Mesothelial cell of epicardium (in vitro differentiated cells): ENCODE data around the gene UGT1A10. TPM values are rescaled to one million over a fixed set of nuclear protein-coding genes. Genes with fewer than 3 reads are reported as not detected.

Experiments
- DNase-seq, 2 experiments: peaks; one replicate each; pipeline ENCODE4 v3.0.0; 2021; ENCODE audit warnings: low spot score in 2 of 2; ENCODE audit not compliant: unreplicated experiment in 2 of 2
- H3K27ac Mint-ChIP-seq: 2 replicates; pipeline ENCODE4 v1.8.0; 2021; ENCODE audit warnings: mixed read lengths
- H3K27me3 Mint-ChIP-seq: 2 replicates; pipeline ENCODE4 v1.8.0; 2021; ENCODE audit warnings: low read depth, mixed read lengths
- H3K36me3 Mint-ChIP-seq: 2 replicates; pipeline ENCODE4 v1.8.0; 2021; ENCODE audit warnings: mixed read lengths
- H3K4me1 Mint-ChIP-seq: 2 replicates; pipeline ENCODE4 v1.8.0; 2021; ENCODE audit warnings: mixed read lengths
- H3K4me3 Mint-ChIP-seq: 2 replicates; pipeline ENCODE4 v1.8.0; 2021; ENCODE audit warnings: mild to moderate bottlenecking, moderate library complexity, mixed read lengths
- H3K9me3 Mint-ChIP-seq: 2 replicates; pipeline ENCODE4 v1.8.0; 2021; ENCODE audit warnings: mixed read lengths
- CTCF ChIP-seq: fragments of 200-600 bp; sonication (generic); IDR thresholded peaks from one replicate; pipeline ENCODE4 v1.5.0; 2021; ENCODE audit warnings: antibody characterized with exemption; ENCODE audit not compliant: unreplicated experiment
- total RNA-seq: library from RNA; stranded (reverse); gene quantifications from 3 replicates; pipeline ENCODE4 v1.2.1, GENCODE V29; 2021

Gene UGT1A10
- total RNA-seq, 1 donor from 2014 or later, result not detected

GRCh38 chr2:233673896-233674295, 37.6 kb downstream of the UGT1A10 start:
- Mint-ChIP-seq H3K4me1 (no peaks in the 10 kb centered on the region), H3K27ac (no peak overlapping the region), H3K27me3 (peaks cover 46% of the 10 kb centered on the region), H3K4me3 (no peak overlapping the region), H3K9me3 (peaks cover under 1% of the 10 kb centered on the region), H3K36me3 (no peaks in the 10 kb centered on the region)
- TF ChIP-seq CTCF, result no peak
- DNase-seq, result no peak

- H3K36me3 Mint-ChIP-seq, result no peaks in the 10 kb centered on the region
- H3K4me1 Mint-ChIP-seq, result no peaks in the 10 kb centered on the region
- no peak for DNase-seq
- no peak for TF ChIP-seq CTCF
- H3K27me3 Mint-ChIP-seq, result peaks cover 48% of the 10 kb centered on the region
- no peak overlapping the region for H3K4me3 Mint-ChIP-seq
- no peaks in the 10 kb centered on the region for H3K9me3 Mint-ChIP-seq
- H3K27ac Mint-ChIP-seq, result no peak overlapping the region
Observed at GRCh38 chr2:233674314-233674713, 38.1 kb downstream of the UGT1A10 start.

- Mint-ChIP-seq H3K27me3 (peaks cover 53% of the 10 kb centered on the region), H3K4me3 (no peak overlapping the region), H3K36me3 (no peaks in the 10 kb centered on the region), H3K9me3 (no peaks in the 10 kb centered on the region), H3K27ac (no peak overlapping the region), H3K4me1 (no peaks in the 10 kb centered on the region)
- TF ChIP-seq CTCF, result no peak
- DNase-seq, result no peak
Observed at GRCh38 chr2:233674995-233675394, 38.7 kb downstream of the UGT1A10 start.

GRCh38 chr2:233676046-233676445, 39.8 kb downstream of the UGT1A10 start:
- TF ChIP-seq CTCF, result no peak
- peaks cover 54% of the 10 kb centered on the region for H3K27me3 Mint-ChIP-seq
- no peaks in the 10 kb centered on the region for H3K9me3 Mint-ChIP-seq
- H3K36me3 Mint-ChIP-seq, result no peaks in the 10 kb centered on the region
- DNase-seq, result no peak
- H3K4me3 Mint-ChIP-seq, result no peak overlapping the region
- H3K4me1 Mint-ChIP-seq, result no peaks in the 10 kb centered on the region
- H3K27ac Mint-ChIP-seq, result no peak overlapping the region

DNA sequence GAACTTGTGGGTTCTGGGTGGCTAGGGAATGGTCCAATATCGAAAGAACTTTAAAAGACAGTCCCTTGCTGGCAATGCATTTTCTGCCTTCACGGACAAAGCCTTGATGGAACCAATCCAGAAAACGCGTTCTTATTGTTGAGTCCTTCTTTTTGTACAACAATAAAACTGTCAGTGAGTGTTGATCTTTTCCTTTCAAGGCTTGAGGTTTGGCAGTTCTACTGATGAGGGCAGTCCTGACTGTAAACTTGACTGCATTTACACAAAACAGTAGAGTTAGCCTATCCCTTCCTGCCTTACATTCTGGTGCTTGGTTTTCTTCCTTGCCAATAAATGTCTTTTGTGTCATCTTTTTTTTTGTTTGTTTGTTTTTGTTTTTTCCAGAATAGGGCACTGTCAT, 42.9 kb downstream of the UGT1A10 start:
- Mint-ChIP-seq H3K4me1 (no peaks in the 10 kb centered on the region), H3K27me3 (peaks cover 55% of the 10 kb centered on the region), H3K9me3 (no peaks in the 10 kb centered on the region), H3K36me3 (no peaks in the 10 kb centered on the region), H3K27ac (no peak overlapping the region), H3K4me3 (no peak overlapping the region)
- no peak for TF ChIP-seq CTCF
- no peak for DNase-seq

DNA sequence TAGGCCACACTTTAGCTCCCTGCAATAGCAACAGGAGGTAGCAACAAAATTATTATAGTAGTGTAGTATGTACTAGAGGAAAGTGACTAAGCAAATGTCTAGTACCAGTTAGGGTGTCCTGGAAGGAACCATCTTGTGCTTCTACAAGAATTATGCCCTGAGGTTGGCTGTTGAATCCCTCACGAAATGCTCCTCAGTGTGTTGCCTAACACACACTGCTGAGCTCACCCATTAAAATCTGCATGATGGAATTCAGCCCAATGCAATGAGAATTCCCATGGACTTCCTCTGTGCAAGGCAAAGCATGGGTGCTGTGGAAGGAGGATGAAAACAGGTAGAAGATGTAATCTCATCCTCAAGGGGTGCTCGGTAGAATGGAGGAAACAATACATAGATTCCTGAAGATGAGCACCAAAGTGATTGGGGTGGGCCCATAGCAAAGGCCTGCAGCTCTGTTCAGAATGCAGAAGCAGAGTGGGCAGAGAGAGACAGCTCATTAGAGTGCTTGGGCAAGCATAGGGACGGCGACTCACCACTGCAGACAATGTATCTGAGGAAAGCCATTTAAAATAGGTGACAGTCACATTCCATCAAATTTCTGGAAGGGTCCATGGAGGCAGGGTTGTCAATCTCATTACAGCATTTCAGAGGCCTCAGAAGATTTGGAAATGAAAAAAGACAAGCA, 44.3 kb downstream of the UGT1A10 start:
- Mint-ChIP-seq H3K4me1 (no peaks in the 10 kb centered on the region), H3K27ac (no peak overlapping the region), H3K9me3 (no peaks in the 10 kb centered on the region), H3K4me3 (no peak overlapping the region), H3K36me3 (no peaks in the 10 kb centered on the region), H3K27me3 (peaks cover 61% of the 10 kb centered on the region)
- no peak for DNase-seq
- TF ChIP-seq CTCF, result no peak
